ENCODE data around the gene ERBB4. TPM values are rescaled to one million over a fixed set of nuclear protein-coding genes. Genes with fewer than 3 reads are reported as not detected.

Gene ERBB4
- total RNA-seq, 1 donor from 2014 or later = not detected

GRCh38 chr2:212364112-212364985, 174.3 kb downstream of the ERBB4 start:
- intact Hi-C loops (cut with micrococcal nuclease) = no loop called here

- intact Hi-C loops (cut with micrococcal nuclease) = no loop called here
Measured at GRCh38 chr2:212361174-212361756, 177.3 kb downstream of the ERBB4 start.

GRCh38 chr2:212360068-212360460, 178.5 kb downstream of the ERBB4 start:
- intact Hi-C loops (cut with micrococcal nuclease) = no loop called here

- intact Hi-C loops (cut with micrococcal nuclease) = no loop called here
Measured at GRCh38 chr2:212359425-212360067, 179.1 kb downstream of the ERBB4 start.

- intact Hi-C loops (cut with micrococcal nuclease) = no loop called here
Measured at GRCh38 chr2:212357606-212358005, 181.0 kb downstream of the ERBB4 start.

- intact Hi-C loops (cut with micrococcal nuclease) = no loop called here
Measured at GRCh38 chr2:212354382-212354781, 184.2 kb downstream of the ERBB4 start.

- intact Hi-C loops (cut with micrococcal nuclease) = no loop called here
Measured at GRCh38 chr2:212348501-212348900, 190.1 kb downstream of the ERBB4 start.

GRCh38 chr2:212346865-212347264, 191.7 kb downstream of the ERBB4 start:
- intact Hi-C loops (cut with micrococcal nuclease) = no loop called here

- intact Hi-C loops (cut with micrococcal nuclease) = no loop called here
Measured at GRCh38 chr2:212345966-212346365, 192.6 kb downstream of the ERBB4 start.

GRCh38 chr2:212344131-212344530, 194.5 kb downstream of the ERBB4 start:
- intact Hi-C loops (cut with micrococcal nuclease) = no loop called here

- intact Hi-C loops (cut with micrococcal nuclease) = no loop called here
Measured at GRCh38 chr2:212343167-212343566, 195.4 kb downstream of the ERBB4 start.

GRCh38 chr2:212337486-212338343, 200.9 kb downstream of the ERBB4 start:
- intact Hi-C loops (cut with micrococcal nuclease) = no loop called here

- intact Hi-C loops (cut with micrococcal nuclease) = no loop called here
Measured at GRCh38 chr2:212337036-212337435, 201.6 kb downstream of the ERBB4 start.

GRCh38 chr2:212330263-212330662, 208.3 kb downstream of the ERBB4 start:
- intact Hi-C loops (cut with micrococcal nuclease) = no loop called here

- intact Hi-C loops (cut with micrococcal nuclease) = loop anchor here (1.0 kb wide), 1 partner anchor 11 kb away; no protein-coding TSS in a partner anchor
Measured at GRCh38 chr2:212328712-212329496, 209.7 kb downstream of the ERBB4 start.

GRCh38 chr2:212328136-212328535, 210.5 kb downstream of the ERBB4 start:
- intact Hi-C loops (cut with micrococcal nuclease) = loop anchor here (1.0 kb wide), 1 partner anchor 10 kb away; no protein-coding TSS in a partner anchor

GRCh38 chr2:212327171-212327809, 211.3 kb downstream of the ERBB4 start:
- intact Hi-C loops (cut with micrococcal nuclease) = no loop called here

GRCh38 chr2:212318636-212319035, 220.0 kb downstream of the ERBB4 start:
- intact Hi-C loops (cut with micrococcal nuclease) = loop anchor here (1.0 kb wide), 1 partner anchor 10 kb away; no protein-coding TSS in a partner anchor

- intact Hi-C loops (cut with micrococcal nuclease) = no loop called here
Measured at GRCh38 chr2:212314680-212315079, 223.9 kb downstream of the ERBB4 start.

All from T-helper 2 cell treated with Interferon-gamma antibody and Interleukin-4, amounts not matched to agents 100 ng/mL and 5 ng/mL, for 36 hours (primary cell).